Natural killer cell (primary cell): ENCODE results near the gene MECP2. TPM values are rescaled to one million over a fixed set of nuclear protein-coding genes. Genes with fewer than 3 reads are reported as not detected.

Source experiments
- ATAC-seq, 3 donors: fragments of 150-1000 bp in 2 of 3; fragments of 200-7000 bp in 1 of 3; cut with Tn5 transposase; 1 replicate in 1 of 3; 2 replicates in 2 of 3; pipeline ENCODE4 v1.10.0; 2021; ENCODE audit warnings: mild to moderate bottlenecking in 2 of 3, moderate library complexity in 2 of 3
- DNase-seq, 2 donors: peaks; one replicate each; pipeline versions ENCODE4 v3.0.0 to v3.0.0-alpha.2; 2013 to 2021; ENCODE audit warnings: mixed read lengths in 1 of 2
- H3K27ac ChIP-seq: one replicate; pipeline ENCODE4 v1.5.1; 2013; ENCODE audit warnings: mild to moderate bottlenecking, low read length
- H3K27me3 ChIP-seq: one replicate; pipeline ENCODE4 v1.6.1; 2013; ENCODE audit warnings: low read length; ENCODE audit not compliant: control insufficient read depth, insufficient read depth
- H3K36me3 ChIP-seq: one replicate; pipeline ENCODE4 v1.6.1; 2013; ENCODE audit warnings: low read length; ENCODE audit not compliant: control insufficient read depth, insufficient read depth
- H3K4me1 ChIP-seq: one replicate; pipeline ENCODE4 v1.6.1; 2013; ENCODE audit warnings: low read length; ENCODE audit not compliant: control insufficient read depth, insufficient read depth
- H3K4me3 ChIP-seq: one replicate; pipeline ENCODE4 v1.5.1; 2013; ENCODE audit warnings: low read length
- H3K9me3 ChIP-seq: one replicate; pipeline ENCODE4 v1.6.1; 2013; ENCODE audit warnings: low read length; ENCODE audit not compliant: control insufficient read depth, insufficient read depth
- H3K27ac Mint-ChIP-seq, 2 donors: one replicate each; pipeline ENCODE4 v1.8.0; 2022; ENCODE audit warnings: mild to moderate bottlenecking in 2 of 2, mixed read lengths in 2 of 2, moderate library complexity in 1 of 2
- H3K27me3 Mint-ChIP-seq, 2 donors: one replicate each; pipeline ENCODE4 v1.8.0; 2022; ENCODE audit warnings: low read depth in 2 of 2, mixed read lengths in 2 of 2
- H3K36me3 Mint-ChIP-seq: one replicate; pipeline ENCODE4 v1.8.0; 2022; ENCODE audit warnings: mixed read lengths
- H3K4me1 Mint-ChIP-seq, 2 donors: one replicate each; pipeline ENCODE4 v1.8.0; 2022; ENCODE audit warnings: mixed read lengths in 2 of 2
- H3K4me3 Mint-ChIP-seq: one replicate; pipeline ENCODE4 v1.8.0; 2022; ENCODE audit warnings: mild to moderate bottlenecking, moderate library complexity, mixed read lengths
- H3K9me3 Mint-ChIP-seq, 2 donors: one replicate each; pipeline ENCODE4 v1.8.0; 2022; ENCODE audit warnings: mixed read lengths in 2 of 2
- CTCF ChIP-seq: fragments of 200-600 bp; IDR thresholded peaks from one replicate; pipeline ENCODE4 v1.8.0; 2022; ENCODE audit warnings: antibody characterized with exemption
- WGBS: methylation state at CpG from one replicate; pipeline ENCODE4 v1.1.7; 2013; ENCODE audit warnings: missing lambda C conversion rate; ENCODE audit not compliant: insufficient coverage; 5-methylcytosine and 5-hydroxymethylcytosine counted together
- intact Hi-C: fragments of 100-400 bp; cut with micrococcal nuclease; formaldehyde crosslinking; loops from one replicate; pipeline ENCODE4 v1.14.2; 2022
- total RNA-seq, 4 donors: library from RNA; stranded (reverse); fragments of 120-200 nt in 1 of 4; gene quantifications; one replicate each; pipeline versions ENCODE4 v1.2.3 to v1.2.4, GENCODE V29; 2013 to 2022

Gene MECP2
- total RNA-seq, 3 donors from 2014 or later (not counting 1 experiment from before 2014, with no cell fraction given) = 177 to 198 (median 182) TPM

GRCh38 chrX:153993079-153993478, 104.4 kb downstream of the MECP2 start:
- no peaks in the 10 kb centered on the region for H3K27me3 Mint-ChIP-seq
- Histone ChIP-seq H3K27ac (no peak overlapping the region), H3K9me3 (no peaks in the 10 kb centered on the region), H3K36me3 (no peaks in the 10 kb centered on the region), H3K4me1 (peaks cover 14% of the 10 kb centered on the region), H3K4me3 (no peak overlapping the region), H3K27me3 (no peaks in the 10 kb centered on the region)
- no peak for ATAC-seq
- WGBS = 96% methylated on average over 11 of the region's 12 CpGs
- intact Hi-C loops = no loop called here
- H3K36me3 Mint-ChIP-seq = no peaks in the 10 kb centered on the region
- no peak overlapping the region for H3K27ac Mint-ChIP-seq
- no peak for TF ChIP-seq CTCF
- no peak overlapping the region for H3K4me3 Mint-ChIP-seq
- H3K9me3 Mint-ChIP-seq = peaks cover 0 to 2% of the 10 kb centered on the region in 2 donors
- DNase-seq = no peak
- peaks cover 5% of the 10 kb centered on the region in 2 donors for H3K4me1 Mint-ChIP-seq

GRCh38 chrX:153992180-153992579, 105.3 kb downstream of the MECP2 start:
- WGBS = 82% methylated on average over 7 of the region's 8 CpGs
- H3K9me3 ChIP-seq = no peaks in the 10 kb centered on the region
- TF ChIP-seq CTCF = no peak
- H3K4me1 ChIP-seq = peaks cover 14% of the 10 kb centered on the region
- no peak overlapping the region for H3K4me3 ChIP-seq
- DNase-seq = no peak
- intact Hi-C loops = no loop called here
- H3K27ac ChIP-seq = no peak overlapping the region
- H3K4me3 Mint-ChIP-seq = no peak overlapping the region
- no peak overlapping the region for H3K27ac Mint-ChIP-seq
- H3K36me3 ChIP-seq = no peaks in the 10 kb centered on the region
- H3K27me3 ChIP-seq = no peaks in the 10 kb centered on the region
- peaks cover 5% of the 10 kb centered on the region in 2 donors for H3K4me1 Mint-ChIP-seq
- ATAC-seq = no peak
- peaks cover 0 to 2% of the 10 kb centered on the region in 2 donors for H3K9me3 Mint-ChIP-seq
- no peaks in the 10 kb centered on the region for H3K27me3 Mint-ChIP-seq
- no peaks in the 10 kb centered on the region for H3K36me3 Mint-ChIP-seq

GRCh38 chrX:153991013-153991580, 106.4 kb downstream of the MECP2 start:
- no peak for DNase-seq
- no peak for TF ChIP-seq CTCF
- ATAC-seq = no peak
- Histone ChIP-seq H3K27me3 (no peaks in the 10 kb centered on the region), H3K9me3 (no peaks in the 10 kb centered on the region), H3K4me1 (peaks cover 20% of the 10 kb centered on the region), H3K27ac (no peak overlapping the region), H3K4me3 (no peak overlapping the region), H3K36me3 (no peaks in the 10 kb centered on the region)
- Mint-ChIP-seq H3K4me1 (peaks cover 5% of the 10 kb centered on the region in 2 donors), H3K9me3 (peaks cover 0 to 2% of the 10 kb centered on the region in 2 donors), H3K27me3 (no peaks in the 10 kb centered on the region), H3K27ac (no peak overlapping the region), H3K36me3 (no peaks in the 10 kb centered on the region), H3K4me3 (no peak overlapping the region)
- intact Hi-C loops = no loop called here
- 100% methylated on average over 3 of the region's 3 CpGs for WGBS
